OCI-LY7 (cell line): ENCODE results near the gene BDH1. TPM values are rescaled to one million over a fixed set of nuclear protein-coding genes. Genes with fewer than 3 reads are reported as not detected.

Experiments used
- BruUV-seq: library from RNA; stranded (reverse); fragments of 400-500 nt; replicated peaks from 2 replicates; lab custom pipeline; 2021; lab: Mats Ljungman, UMichigan
- CTCF ChIA-PET: fragments of 300-600 bp; sonication (Branson Sonifier 250); formaldehyde crosslinking; loops from one replicate; lab custom pipeline; 2022; ENCODE audit warnings: antibody characterized with exemption; ENCODE audit not compliant: unreplicated experiment; lab: Charles Lee
- POLR2A ChIA-PET: fragments of 300-600 bp; sonication (Branson Sonifier 250); formaldehyde crosslinking; loops from one replicate; lab custom pipeline; 2022; ENCODE audit warnings: antibody characterized with exemption; lab: Charles Lee
- DNase-seq: peaks from one replicate; pipeline ENCODE4 v3.0.0-alpha.2; 2015; ENCODE audit warnings: low spot score
- H2AFZ ChIP-seq: fragments of 200-600 bp; sonication (generic), shearing (Covaris generic); 2 replicates; pipeline ENCODE4 v1.6.1; 2014; ENCODE audit warnings: mild to moderate bottlenecking, antibody characterized with exemption, low read length, moderate library complexity
- H3K27ac ChIP-seq: fragments of 200-600 bp; sonication (generic); 2 replicates; pipeline ENCODE4 v1.5.1; 2014; ENCODE audit warnings: mixed run types, low read depth, mild to moderate bottlenecking, moderate library complexity, low read length, inconsistent platforms; ENCODE audit not compliant: poor library complexity, severe bottlenecking
- H3K36me3 ChIP-seq: fragments of 200-600 bp; sonication (generic); 2 replicates; pipeline ENCODE4 v1.6.1; 2014; ENCODE audit warnings: mild to moderate bottlenecking, antibody characterized with exemption, low read length, moderate library complexity, mixed read lengths; ENCODE audit not compliant: insufficient read depth
- H3K4me1 ChIP-seq: fragments of 200-600 bp; sonication (generic); 2 replicates; pipeline ENCODE4 v1.5.1; 2014; ENCODE audit warnings: mild to moderate bottlenecking, low read length; ENCODE audit not compliant: insufficient read depth, poor library complexity, severe bottlenecking
- H3K4me2 ChIP-seq: fragments of 200-600 bp; sonication (generic); 2 replicates; pipeline ENCODE4 v1.6.1; 2014; ENCODE audit warnings: mild to moderate bottlenecking, low read length
- H3K4me3 ChIP-seq: fragments of 200-600 bp; sonication (generic); 2 replicates; pipeline ENCODE4 v1.5.1; 2014; ENCODE audit warnings: mild to moderate bottlenecking, low read depth, low read length; ENCODE audit not compliant: poor library complexity, severe bottlenecking
- H3K79me2 ChIP-seq: fragments of 200-600 bp; sonication (generic); 2 replicates; pipeline ENCODE4 v1.6.1; 2016; ENCODE audit warnings: low read depth, mild to moderate bottlenecking, low read length, moderate library complexity, mixed read lengths; ENCODE audit not compliant: insufficient read depth
- H3K9me2 ChIP-seq: fragments of 200-600 bp; sonication (generic); 2 replicates; pipeline ENCODE4 v1.6.1; 2016; ENCODE audit warnings: mild to moderate bottlenecking, low read length, mixed read lengths; ENCODE audit not compliant: insufficient read depth
- H3K9me3 ChIP-seq: fragments of 200-600 bp; sonication (generic); 2 replicates; pipeline ENCODE4 v1.6.1; 2014; ENCODE audit warnings: mild to moderate bottlenecking, mixed run types, low read length, mixed read lengths
- H4K20me1 ChIP-seq: fragments of 200-600 bp; sonication (generic); 2 replicates; pipeline ENCODE4 v1.6.1; 2014; ENCODE audit warnings: mild to moderate bottlenecking, antibody characterized with exemption, low read length, moderate library complexity, mixed read lengths; ENCODE audit not compliant: insufficient read depth
- CTCF ChIP-seq: fragments of 200-600 bp; sonication (generic); conservative IDR thresholded peaks from 2 replicates; pipeline ENCODE4 v1.5.1; 2014; ENCODE audit warnings: mild to moderate bottlenecking, antibody characterized with exemption, low read length, moderate library complexity, mixed read lengths
- EZH2phosphoT487 ChIP-seq: fragments of 200-600 bp; sonication (generic); IDR thresholded peaks from 2 replicates; pipeline ENCODE4 v1.6.1; 2018; ENCODE audit warnings: low read depth, borderline replicate concordance, mild to moderate bottlenecking, mixed run types, antibody characterized with exemption, low read length, moderate library complexity, mixed read lengths
- intact Hi-C: fragments of 100-400 bp; cut with micrococcal nuclease; formaldehyde crosslinking; loops from one replicate; pipeline ENCODE4 v1.10.0; 2022; ENCODE audit not compliant: unreplicated experiment
- total RNA-seq, 2 experiments: library from RNA; depleted of rRNA in 1 of 2; stranded (reverse); fragments of >200 nt in 1 of 2; shearing (Covaris generic) in 1 of 2; gene quantifications; 2 replicates each; pipeline ENCODE4 v1.2.3, GENCODE V29; 2014 to 2022

Gene BDH1
- total RNA-seq, 2 experiments from 2014 or later = 14.1 to 14.5 TPM

- Histone ChIP-seq H4K20me1 (no peaks in the 10 kb centered on the region), H3K4me2 (no peak overlapping the region), H3K9me3 (no peaks in the 10 kb centered on the region), H2AFZ (peak overlapping the region; percentile 55; the same call in 1 of the 2 replicates), H3K79me2 (no peaks in the 10 kb centered on the region), H3K4me1 (peaks cover 9% of the 10 kb centered on the region), H3K9me2 (no peaks in the 10 kb centered on the region), H3K27ac (no peak overlapping the region), H3K36me3 (peaks cover 14% of the 10 kb centered on the region), H3K4me3 (no peak overlapping the region)
- TF ChIP-seq CTCF = no peak
- no peak for TF ChIP-seq EZH2phosphoT487
- ChIA-PET POLR2A (interaction anchor here (0.5 to 0.7 kb wide), 2 partner anchors 401 to 1478 kb away, joined by 3 to 4 read pairs; no protein-coding TSS in a partner anchor), CTCF (no interaction called here)
- intact Hi-C loops = loop anchor here (10.0 kb wide), 1 partner anchor 512 kb away; no protein-coding TSS in a partner anchor
- no TSS peak for BruUV-seq
- DNase-seq = no peak
Measured at GRCh38 chr3:197516517-197516889, 39.3 kb downstream of the BDH1 start.

GRCh38 chr3:197514786-197515355 lies 40.9 kb downstream of the BDH1 start:
- Histone ChIP-seq H3K9me3 (no peaks in the 10 kb centered on the region), H3K4me2 (no peak overlapping the region), H3K79me2 (no peaks in the 10 kb centered on the region), H3K27ac (no peak overlapping the region), H3K4me3 (no peak overlapping the region), H3K9me2 (no peaks in the 10 kb centered on the region), H2AFZ (no peak overlapping the region), H3K4me1 (peaks cover 12% of the 10 kb centered on the region), H4K20me1 (no peaks in the 10 kb centered on the region), H3K36me3 (peaks cover 14% of the 10 kb centered on the region)
- no TSS peak for BruUV-seq
- TF ChIP-seq EZH2phosphoT487 (no peak), CTCF (no peak)
- CTCF ChIA-PET = interaction anchor here (0.5 kb wide), 1 partner anchor 123 kb away, joined by 3 read pairs; no protein-coding TSS in a partner anchor
- POLR2A ChIA-PET = interaction anchor here (0.6 kb wide), 1 partner anchor 31 kb away, joined by 3 read pairs; no protein-coding TSS in a partner anchor
- DNase-seq = no peak
- intact Hi-C loops = loop anchor here (10.0 kb wide), 1 partner anchor 510 kb away; no protein-coding TSS in a partner anchor
